Ishikawa (cell line): Measurements from ENCODE around the gene HSD17B12.

Experiments used
- CEBPB ChIP-seq: IDR thresholded peaks from 2 replicates; pipeline ENCODE4 v1.6.1; 2012
- CREB1 ChIP-seq: IDR thresholded peaks from 2 replicates; pipeline ENCODE4 v1.6.1; 2012; ENCODE audit warnings: low read depth
- EGR1 ChIP-seq: IDR thresholded peaks from 2 replicates; pipeline ENCODE4 v1.6.1; 2012
- EP300 ChIP-seq: IDR thresholded peaks from 2 replicates; pipeline ENCODE4 v1.6.1; 2012; ENCODE audit warnings: borderline replicate concordance
- FOXM1 ChIP-seq: IDR thresholded peaks from 2 replicates; pipeline ENCODE4 v1.6.1; 2012; ENCODE audit warnings: low read depth, borderline replicate concordance
- MAX ChIP-seq: IDR thresholded peaks from 2 replicates; pipeline ENCODE4 v1.6.1; 2012
- NFIC ChIP-seq: IDR thresholded peaks from 2 replicates; pipeline ENCODE4 v1.6.1; 2012
- RAD21 ChIP-seq: IDR thresholded peaks from 2 replicates; pipeline ENCODE4 v1.6.1; 2012; ENCODE audit warnings: low read depth
- REST ChIP-seq: IDR thresholded peaks from 2 replicates; pipeline ENCODE4 v1.6.1; 2012; ENCODE audit warnings: low read depth, mild to moderate bottlenecking
- TAF1 ChIP-seq: IDR thresholded peaks from 2 replicates; pipeline ENCODE4 v1.6.1; 2012; ENCODE audit warnings: low read depth, mild to moderate bottlenecking
- TCF12 ChIP-seq: IDR thresholded peaks from 2 replicates; pipeline ENCODE4 v1.6.1; 2012; ENCODE audit warnings: low read depth
- TEAD4 ChIP-seq: IDR thresholded peaks from 2 replicates; pipeline ENCODE4 v1.6.1; 2012
- USF1 ChIP-seq: IDR thresholded peaks from 2 replicates; pipeline ENCODE4 v1.6.1; 2012
- YY1 ChIP-seq: IDR thresholded peaks from 2 replicates; pipeline ENCODE4 v1.6.1; 2012; ENCODE audit warnings: low read depth
- ZBTB7A ChIP-seq: IDR thresholded peaks from 2 replicates; pipeline ENCODE4 v1.6.1; 2012; ENCODE audit warnings: low read depth

HSD17B12 gene

GRCh38 chr11:43734256-43734655 is 53.7 kb downstream of the HSD17B12 start:
- no peak for TF ChIP-seq TEAD4
- no peak for TF ChIP-seq EP300
- no peak for TF ChIP-seq REST
- no peak for TF ChIP-seq RAD21
- no peak for TF ChIP-seq EGR1
- TF ChIP-seq MAX, result no peak
- no peak for TF ChIP-seq TCF12
- TF ChIP-seq CEBPB, result no peak
- no peak for TF ChIP-seq CREB1
- no peak for TF ChIP-seq USF1
- TF ChIP-seq FOXM1, result no peak
- TF ChIP-seq TAF1, result no peak
- no peak for TF ChIP-seq YY1
- TF ChIP-seq NFIC, result no peak
- no peak for TF ChIP-seq ZBTB7A

- TF ChIP-seq TAF1, result no peak
- no peak for TF ChIP-seq TCF12
- no peak for TF ChIP-seq MAX
- no peak for TF ChIP-seq EGR1
- TF ChIP-seq ZBTB7A, result no peak
- no peak for TF ChIP-seq YY1
- no peak for TF ChIP-seq CREB1
- no peak for TF ChIP-seq USF1
- TF ChIP-seq REST, result no peak
- no peak for TF ChIP-seq CEBPB
- TF ChIP-seq TEAD4, result no peak
- no peak for TF ChIP-seq FOXM1
- no peak for TF ChIP-seq EP300
- no peak for TF ChIP-seq RAD21
- no peak for TF ChIP-seq NFIC
Observed at GRCh38 chr11:43735115-43735514, 54.6 kb downstream of the HSD17B12 start.

- TF ChIP-seq NFIC (no peak), EGR1 (no peak), USF1 (no peak), REST (no peak), TEAD4 (no peak), MAX (no peak)
Observed at GRCh38 chr11:43735961-43736360, 55.4 kb downstream of the HSD17B12 start.

- TF ChIP-seq FOXM1 (no peak), EGR1 (no peak), REST (no peak), NFIC (no peak), CREB1 (no peak), EP300 (no peak), TEAD4 (no peak), TCF12 (no peak), ZBTB7A (no peak), MAX (no peak), TAF1 (no peak), USF1 (no peak), YY1 (no peak), RAD21 (no peak), CEBPB (no peak)
Observed at GRCh38 chr11:43736502-43737200, 56.1 kb downstream of the HSD17B12 start.
